NB4 (cell line): ENCODE measurements around the gene ABCD1.

Experiments
- DNase-seq: peaks from one replicate; pipeline ENCODE4 v3.0.0; 2010; ENCODE audit warnings: low read depth
- H3K4me3 ChIP-seq: one replicate; pipeline ENCODE4 v1.5.1; 2011; ENCODE audit warnings: mild to moderate bottlenecking, low read depth, low read length, moderate library complexity
- MYC ChIP-seq: IDR thresholded peaks from 2 replicates; pipeline ENCODE4 v1.6.1; 2011; ENCODE audit warnings: low read depth, low read length
- POLR2A ChIP-seq: IDR thresholded peaks from 2 replicates; pipeline ENCODE4 v1.6.1; 2011; ENCODE audit warnings: mild to moderate bottlenecking; ENCODE audit not compliant: insufficient read length; ENCODE audit errors: extremely low read depth
- TF ChIP-seq, protein P1 (sequence below): IDR thresholded peaks from one replicate; pipeline ENCODE4 v1.5.1; 2012; ENCODE audit warnings: low read depth, low read length
- TF ChIP-seq, protein P2 (sequence below): IDR thresholded peaks from 2 replicates; pipeline ENCODE4 v1.6.1; 2011; ENCODE audit warnings: low read depth, low read length

The ABCD1 gene

DNA sequence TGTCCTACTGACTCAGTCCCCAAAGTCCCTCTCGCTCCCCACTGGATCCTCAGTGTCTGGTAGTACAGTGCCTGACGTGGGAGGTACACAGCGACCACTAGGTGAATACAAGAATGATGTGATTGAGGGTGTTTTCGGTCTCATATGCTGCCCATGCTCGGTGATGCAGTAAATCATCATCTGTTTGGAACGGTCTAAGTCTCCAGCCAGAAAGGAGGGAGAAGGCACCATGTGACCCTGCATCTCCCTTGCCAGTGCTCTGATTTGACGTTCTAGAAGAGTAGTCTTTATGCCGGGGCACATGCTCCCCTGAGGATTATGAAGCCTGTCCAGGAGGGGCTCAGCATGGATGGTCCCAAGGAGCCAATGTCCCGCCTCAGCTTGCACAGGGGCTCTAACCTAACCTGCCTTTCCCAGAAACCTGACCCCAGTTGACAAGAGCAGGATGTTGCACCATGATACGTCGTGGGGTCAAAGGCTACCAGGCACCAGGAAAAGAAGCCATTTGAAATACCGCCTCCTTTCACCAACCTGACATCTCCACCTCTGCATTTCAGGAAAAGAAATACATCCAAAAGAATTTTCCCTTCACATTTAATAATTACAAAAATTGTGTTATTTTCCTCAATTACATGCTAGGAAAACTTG is 25.6 kb downstream of the ABCD1 start:
- no peak for DNase-seq
- no peak overlapping the region for H3K4me3 ChIP-seq
- TF ChIP-seq MYC, result no peak
- TF ChIP-seq, protein P1, sequence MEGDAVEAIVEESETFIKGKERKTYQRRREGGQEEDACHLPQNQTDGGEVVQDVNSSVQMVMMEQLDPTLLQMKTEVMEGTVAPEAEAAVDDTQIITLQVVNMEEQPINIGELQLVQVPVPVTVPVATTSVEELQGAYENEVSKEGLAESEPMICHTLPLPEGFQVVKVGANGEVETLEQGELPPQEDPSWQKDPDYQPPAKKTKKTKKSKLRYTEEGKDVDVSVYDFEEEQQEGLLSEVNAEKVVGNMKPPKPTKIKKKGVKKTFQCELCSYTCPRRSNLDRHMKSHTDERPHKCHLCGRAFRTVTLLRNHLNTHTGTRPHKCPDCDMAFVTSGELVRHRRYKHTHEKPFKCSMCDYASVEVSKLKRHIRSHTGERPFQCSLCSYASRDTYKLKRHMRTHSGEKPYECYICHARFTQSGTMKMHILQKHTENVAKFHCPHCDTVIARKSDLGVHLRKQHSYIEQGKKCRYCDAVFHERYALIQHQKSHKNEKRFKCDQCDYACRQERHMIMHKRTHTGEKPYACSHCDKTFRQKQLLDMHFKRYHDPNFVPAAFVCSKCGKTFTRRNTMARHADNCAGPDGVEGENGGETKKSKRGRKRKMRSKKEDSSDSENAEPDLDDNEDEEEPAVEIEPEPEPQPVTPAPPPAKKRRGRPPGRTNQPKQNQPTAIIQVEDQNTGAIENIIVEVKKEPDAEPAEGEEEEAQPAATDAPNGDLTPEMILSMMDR, result no peak
- TF ChIP-seq POLR2A, result no peak
- TF ChIP-seq, protein P2, sequence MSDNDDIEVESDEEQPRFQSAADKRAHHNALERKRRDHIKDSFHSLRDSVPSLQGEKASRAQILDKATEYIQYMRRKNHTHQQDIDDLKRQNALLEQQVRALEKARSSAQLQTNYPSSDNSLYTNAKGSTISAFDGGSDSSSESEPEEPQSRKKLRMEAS, result no peak

DNA sequence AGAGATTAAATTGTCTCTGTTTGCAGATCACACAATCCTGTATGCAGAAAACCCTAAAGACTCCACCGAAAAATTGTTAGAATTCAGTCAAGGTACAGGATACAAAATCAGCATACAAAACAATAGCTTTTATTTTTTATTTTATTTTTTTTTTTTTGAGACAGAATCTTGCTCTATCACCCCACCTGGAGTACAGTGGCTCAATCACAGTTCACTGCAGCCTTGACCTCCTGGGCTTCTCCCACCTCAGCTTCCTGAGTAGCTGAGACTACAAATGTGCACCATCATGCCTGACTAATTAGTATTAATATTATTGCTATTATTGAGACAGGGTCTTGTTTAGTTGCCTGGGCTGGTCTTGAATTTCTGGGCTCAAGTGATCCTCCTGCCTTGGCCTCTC is 30.5 kb downstream of the ABCD1 start:
- DNase-seq, result no peak
- H3K4me3 ChIP-seq, result no peak overlapping the region
- TF ChIP-seq, protein P1, result no peak
- TF ChIP-seq MYC, result no peak
- TF ChIP-seq, protein P2, result no peak
- no peak for TF ChIP-seq POLR2A

DNA sequence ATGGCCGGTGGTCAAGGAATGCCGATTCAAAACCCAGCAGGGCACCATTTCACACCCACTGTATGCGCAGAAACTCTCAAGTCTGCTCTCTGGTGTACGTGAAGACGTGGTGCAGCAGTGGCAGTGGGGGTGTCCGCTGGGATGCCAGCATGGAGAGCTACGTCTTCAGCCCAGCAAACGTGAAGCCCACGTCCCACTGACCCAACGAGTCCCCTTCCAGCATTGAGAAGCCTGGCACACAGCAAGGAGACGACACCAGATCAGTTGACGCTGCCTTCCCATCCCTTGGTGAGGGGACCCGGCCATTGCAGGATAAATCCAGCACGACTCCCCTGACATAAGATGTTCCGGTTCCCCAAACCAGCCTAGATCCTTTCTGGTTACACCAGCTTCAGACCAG is 37.2 kb downstream of the ABCD1 start:
- TF ChIP-seq MYC, result no peak
- TF ChIP-seq, protein P2, result no peak
- DNase-seq, result no peak
- no peak overlapping the region for H3K4me3 ChIP-seq

DNA sequence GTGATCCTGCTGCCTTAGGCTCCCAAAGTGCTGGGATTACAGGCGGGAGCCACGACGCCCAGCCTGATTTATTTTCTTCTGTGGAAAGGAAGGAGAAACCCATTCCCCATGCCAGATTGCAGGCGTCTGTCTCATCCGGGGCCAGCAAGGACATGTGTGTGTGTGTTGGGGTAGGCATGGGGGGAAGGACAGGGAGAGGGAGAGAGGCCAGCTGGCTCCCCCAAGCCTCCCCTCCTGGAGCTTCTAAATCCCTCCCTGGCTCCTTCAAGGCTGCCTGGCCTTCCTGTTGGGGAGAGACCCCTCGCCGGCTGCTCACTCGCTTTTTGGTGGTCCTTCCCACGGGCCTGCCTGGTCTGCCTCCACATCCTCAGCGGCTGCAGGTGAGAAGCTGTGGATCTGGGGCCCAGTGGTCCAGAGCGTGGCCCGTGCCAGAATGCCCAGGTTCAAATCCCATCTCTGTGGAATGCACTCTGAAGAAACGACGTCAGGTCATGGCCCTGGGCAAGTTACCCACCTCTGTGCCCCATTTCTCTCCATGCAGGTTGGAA is 38.0 kb downstream of the ABCD1 start:
- TF ChIP-seq, protein P1, result no peak
- TF ChIP-seq POLR2A (no peak), MYC (no peak)
- TF ChIP-seq, protein P2, result no peak
- no peak for DNase-seq
- H3K4me3 ChIP-seq, result no peak overlapping the region

DNA sequence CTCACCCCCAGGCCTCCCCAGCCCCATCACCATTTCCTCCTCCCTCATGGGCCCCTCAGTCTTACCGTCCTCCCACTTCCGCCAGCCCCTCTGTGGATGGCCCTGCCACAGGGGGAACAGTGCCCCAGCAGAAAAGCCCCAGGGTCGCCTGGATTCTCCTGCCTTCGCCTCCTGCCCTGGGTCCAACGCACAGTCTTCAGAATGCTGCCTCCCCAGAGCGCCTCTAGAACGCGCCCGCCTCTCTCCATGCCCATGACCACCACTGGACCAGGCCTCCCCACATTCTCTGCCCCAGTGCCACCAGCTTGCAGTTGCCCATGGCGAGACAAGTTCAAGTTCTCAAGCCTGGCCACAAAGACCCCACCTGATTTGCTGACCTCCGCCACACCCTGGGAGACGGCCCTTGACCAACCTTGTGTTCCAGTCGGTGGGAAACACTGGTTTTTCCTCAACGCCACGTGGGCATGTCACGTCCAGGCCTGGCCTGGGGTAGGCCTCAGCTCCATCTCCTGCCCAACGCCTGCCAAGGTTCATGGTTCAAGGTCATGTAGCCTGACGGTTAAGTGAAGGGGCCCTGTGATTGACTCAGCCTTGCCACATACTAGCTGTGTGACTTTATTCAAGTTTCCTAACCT is 38.8 kb downstream of the ABCD1 start:
- no peak overlapping the region for H3K4me3 ChIP-seq
- DNase-seq, result no peak
- TF ChIP-seq MYC (no peak), POLR2A (no peak)
- TF ChIP-seq, protein P2, result no peak
- TF ChIP-seq, protein P1, result no peak

DNA sequence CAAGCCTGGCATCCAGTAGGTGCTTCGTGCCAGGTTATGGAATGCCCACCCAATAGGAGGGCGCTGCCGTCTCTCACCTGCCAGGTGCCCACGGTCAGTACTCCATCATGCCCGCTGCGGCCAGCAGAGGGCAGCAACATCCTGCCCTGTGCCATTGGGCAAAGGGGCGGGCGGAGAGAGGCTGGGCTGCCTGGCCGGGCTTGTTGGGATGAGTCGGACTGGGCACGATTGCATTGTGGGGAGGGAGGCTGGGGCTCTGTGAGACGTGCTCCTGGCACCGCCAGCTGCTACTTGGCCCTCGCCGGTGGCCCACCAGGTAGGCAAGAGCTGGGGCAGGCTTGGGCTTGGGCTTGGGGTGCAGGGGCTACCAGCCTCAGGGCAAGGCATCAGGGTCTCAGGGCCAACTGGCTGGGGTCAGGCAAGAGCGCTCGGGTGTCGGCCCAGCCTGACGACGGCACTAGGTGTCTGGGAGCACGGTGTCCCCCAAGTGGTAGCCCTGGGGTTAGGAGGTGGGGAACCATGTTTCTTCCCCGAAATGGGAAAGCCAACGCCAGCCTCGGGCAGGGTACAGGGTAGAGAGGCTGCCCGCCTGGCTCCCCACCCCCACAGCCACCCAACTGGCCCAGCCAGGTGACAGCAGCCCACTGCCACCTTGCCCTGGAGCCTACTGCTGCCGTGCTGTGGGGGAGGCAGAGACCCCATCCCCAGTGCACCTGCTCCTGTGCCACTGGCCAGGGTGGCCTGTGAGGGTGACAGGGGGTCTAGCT is 39.5 kb downstream of the ABCD1 start, which contains the start of gene PLXNB3:
Gene PLXNB3, plus strand, starts transcription at position 261 of the 767 bp plus-strand sequence. CDS start 1,287 bp downstream, outside the sequence.
- TF ChIP-seq, protein P1, result peak; percentile 55
- TF ChIP-seq, protein P2, result peak; percentile 19; the same call in 1 of the 2 replicates
- no peak for TF ChIP-seq MYC
- DNase-seq, result peak; percentile 78

More for the DNA sequence above, 39.5 kb downstream of the ABCD1 start, which contains the start of gene PLXNB3:
- no peak within 1 kb of the TSS for H3K4me3 ChIP-seq
